ENCODE measurements around the gene GABRB1.

DNA sequence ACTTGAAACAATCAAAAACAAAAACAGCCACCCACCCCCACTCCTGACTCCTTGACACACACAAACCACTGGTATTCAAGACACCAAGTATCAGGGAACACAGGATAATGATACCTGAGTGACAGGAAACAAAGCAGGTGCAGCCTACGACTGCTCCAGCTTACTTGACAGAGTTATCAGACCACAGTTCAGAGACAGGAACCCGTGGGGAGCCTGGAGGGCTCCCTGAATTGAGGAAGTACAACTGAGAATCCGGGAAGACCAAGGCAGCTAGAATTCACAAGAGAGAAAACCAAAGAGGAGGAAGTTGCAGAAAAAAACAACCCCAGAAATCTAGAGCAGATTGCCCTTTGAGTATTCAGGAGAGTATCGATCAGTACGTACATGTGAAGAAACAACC lies 411.6 kb downstream of the GABRB1 start:
- TF ChIP-seq, protein P1, sequence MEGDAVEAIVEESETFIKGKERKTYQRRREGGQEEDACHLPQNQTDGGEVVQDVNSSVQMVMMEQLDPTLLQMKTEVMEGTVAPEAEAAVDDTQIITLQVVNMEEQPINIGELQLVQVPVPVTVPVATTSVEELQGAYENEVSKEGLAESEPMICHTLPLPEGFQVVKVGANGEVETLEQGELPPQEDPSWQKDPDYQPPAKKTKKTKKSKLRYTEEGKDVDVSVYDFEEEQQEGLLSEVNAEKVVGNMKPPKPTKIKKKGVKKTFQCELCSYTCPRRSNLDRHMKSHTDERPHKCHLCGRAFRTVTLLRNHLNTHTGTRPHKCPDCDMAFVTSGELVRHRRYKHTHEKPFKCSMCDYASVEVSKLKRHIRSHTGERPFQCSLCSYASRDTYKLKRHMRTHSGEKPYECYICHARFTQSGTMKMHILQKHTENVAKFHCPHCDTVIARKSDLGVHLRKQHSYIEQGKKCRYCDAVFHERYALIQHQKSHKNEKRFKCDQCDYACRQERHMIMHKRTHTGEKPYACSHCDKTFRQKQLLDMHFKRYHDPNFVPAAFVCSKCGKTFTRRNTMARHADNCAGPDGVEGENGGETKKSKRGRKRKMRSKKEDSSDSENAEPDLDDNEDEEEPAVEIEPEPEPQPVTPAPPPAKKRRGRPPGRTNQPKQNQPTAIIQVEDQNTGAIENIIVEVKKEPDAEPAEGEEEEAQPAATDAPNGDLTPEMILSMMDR (IDR thresholded peaks at IDR 0.05): no peak
- no peak for TF ChIP-seq POLR2A (IDR thresholded peaks at IDR 0.05)

Data from adrenal gland (tissue), 5 donors.